ENCODE results near the gene EIF4EBP2. TPM values are rescaled to one million over a fixed set of nuclear protein-coding genes. Genes with fewer than 3 reads are reported as not detected.

The EIF4EBP2 gene
- total and polyA plus RNA-seq, 12 donors: 17.7 to 106 (median 70.1) TPM

DNA sequence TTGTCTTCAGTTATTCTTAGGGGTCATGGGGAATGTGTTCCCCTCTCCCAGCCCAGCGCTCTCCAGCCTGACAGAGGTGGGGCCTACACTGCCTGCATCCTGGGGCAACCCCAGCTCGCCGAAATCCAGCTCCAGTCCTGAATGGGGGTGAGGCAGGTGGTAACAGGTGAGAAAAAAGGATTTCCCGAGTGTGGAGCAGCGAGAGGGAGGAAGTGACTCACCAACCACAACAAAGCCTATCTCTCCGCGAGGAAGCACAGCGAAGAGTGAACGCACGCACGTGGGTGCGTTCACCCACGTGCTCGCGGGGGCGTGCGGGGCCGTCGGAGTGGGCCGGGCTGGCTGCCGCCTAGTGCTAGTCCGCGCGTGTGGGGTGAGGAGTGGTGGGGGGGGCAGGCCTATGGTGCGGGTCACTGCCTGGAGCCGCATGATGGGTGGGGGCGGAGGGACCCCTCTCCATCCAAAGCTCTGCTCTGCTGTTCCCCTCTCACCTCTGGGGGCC lies 73.8 kb downstream of the EIF4EBP2 start:
- no peak for DNase-seq
- Histone ChIP-seq H3K27me3 (no peaks in the 10 kb centered on the region), H3K27ac (peak overlapping the region in 1 of 5 donors; percentile 85), H3K9me3 (replicated peaks in 1 of 3) (no peaks in the 10 kb centered on the region), H3K36me3 (replicated peaks in 1 of 2) (no peaks in the 10 kb centered on the region), H3K4me1 (replicated peaks in 1 of 2) (peaks cover 10 to 28% of the 10 kb centered on the region in 2 donors), H3K4me3 (peak overlapping the region in 1 of 4 donors; percentile 75)
- 10 to 44% (median 11%) methylated on average over 4 to 27 of the region's 27 CpGs for WGBS, 4 donors
- no peak for TF ChIP-seq POLR2A (IDR thresholded peaks at IDR 0.05)
- TF ChIP-seq, protein P1, sequence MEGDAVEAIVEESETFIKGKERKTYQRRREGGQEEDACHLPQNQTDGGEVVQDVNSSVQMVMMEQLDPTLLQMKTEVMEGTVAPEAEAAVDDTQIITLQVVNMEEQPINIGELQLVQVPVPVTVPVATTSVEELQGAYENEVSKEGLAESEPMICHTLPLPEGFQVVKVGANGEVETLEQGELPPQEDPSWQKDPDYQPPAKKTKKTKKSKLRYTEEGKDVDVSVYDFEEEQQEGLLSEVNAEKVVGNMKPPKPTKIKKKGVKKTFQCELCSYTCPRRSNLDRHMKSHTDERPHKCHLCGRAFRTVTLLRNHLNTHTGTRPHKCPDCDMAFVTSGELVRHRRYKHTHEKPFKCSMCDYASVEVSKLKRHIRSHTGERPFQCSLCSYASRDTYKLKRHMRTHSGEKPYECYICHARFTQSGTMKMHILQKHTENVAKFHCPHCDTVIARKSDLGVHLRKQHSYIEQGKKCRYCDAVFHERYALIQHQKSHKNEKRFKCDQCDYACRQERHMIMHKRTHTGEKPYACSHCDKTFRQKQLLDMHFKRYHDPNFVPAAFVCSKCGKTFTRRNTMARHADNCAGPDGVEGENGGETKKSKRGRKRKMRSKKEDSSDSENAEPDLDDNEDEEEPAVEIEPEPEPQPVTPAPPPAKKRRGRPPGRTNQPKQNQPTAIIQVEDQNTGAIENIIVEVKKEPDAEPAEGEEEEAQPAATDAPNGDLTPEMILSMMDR (IDR thresholded peaks at IDR 0.05): no peak
- intact Hi-C loops (cut with DNase I): loop anchor here in 1 of 2 donors (10.0 kb wide), 1 partner anchor 277 kb away; no protein-coding TSS in a partner anchor

Other genes with a start within 250 kb of the EIF4EBP2 start
- gene SAR1A, start 233.6 kb upstream of the EIF4EBP2 start, total RNA-seq: 100 to 1,000 TPM in 5 of 9 donors, 10 to 100 TPM in 4; 70.7 to 230 (median 129) TPM
- 100 to 1,000 TPM in 1 of 3 donors, 10 to 100 TPM in 2; 37.3 to 175 (median 41.2) TPM for gene SAR1A, start 233.6 kb upstream of the EIF4EBP2 start, polyA plus RNA-seq
- gene PPA1, start 170.7 kb upstream of the EIF4EBP2 start, total RNA-seq: 100 to 1,000 TPM; 134 to 479 (median 163) TPM
- gene PPA1, start 170.7 kb upstream of the EIF4EBP2 start, polyA plus RNA-seq: 100 to 1,000 TPM in 1 of 3 donors, 10 to 100 TPM in 2; 96.9 to 600 (median 99.2) TPM
- gene NPFFR1, start 120.1 kb upstream of the EIF4EBP2 start, total RNA-seq: under 1 TPM in 3 of 9 donors, not detected in 6; under 0.01 to 0.24 (median 0.11) TPM
- under 1 TPM in 2 of 3 donors, not detected in 1; 0.02 to 0.03 TPM for gene NPFFR1, start 120.1 kb upstream of the EIF4EBP2 start, polyA plus RNA-seq
- 10 to 100 TPM in 3 of 9 donors, 1 to 10 TPM in 6; 4.9 to 24.1 (median 8.8) TPM for gene LRRC20, start 21.5 kb upstream of the EIF4EBP2 start, total RNA-seq
- gene LRRC20, start 21.5 kb upstream of the EIF4EBP2 start, polyA plus RNA-seq: 1 to 10 TPM; 1.7 to 6.0 (median 3.5) TPM
- gene NODAL, start 37.5 kb downstream of the EIF4EBP2 start, total RNA-seq: not detected
- gene NODAL, start 37.5 kb downstream of the EIF4EBP2 start, polyA plus RNA-seq: not detected
- 10 to 100 TPM in 4 of 9 donors, 1 to 10 TPM in 5; 2.1 to 16.2 (median 8.1) TPM for gene PALD1, start 74.6 kb downstream of the EIF4EBP2 start, total RNA-seq
- 1 to 10 TPM; 2.0 to 7.6 (median 5.5) TPM for gene PALD1, start 74.6 kb downstream of the EIF4EBP2 start, polyA plus RNA-seq
- 1 to 10 TPM in 6 of 9 donors, under 1 TPM in 3; 0.17 to 4.1 (median 2.1) TPM for gene PRF1, start 198.6 kb downstream of the EIF4EBP2 start, total RNA-seq
- 1 to 10 TPM in 2 of 3 donors, under 1 TPM in 1; 0.77 to 2.4 (median 1.0) TPM for gene PRF1, start 198.6 kb downstream of the EIF4EBP2 start, polyA plus RNA-seq

Data from adrenal gland (tissue), 12 donors.